GM19324 (cell line): ENCODE data around the gene PI4K2A.

Experiments used
- ATAC-seq: cut with Tn5 transposase; IDR thresholded peaks from one replicate; pipeline ENCODE4 v1.9.1; 2021; ENCODE audit warnings: mild to moderate bottlenecking, moderate library complexity; ENCODE audit not compliant: unreplicated experiment, low FRiP score

PI4K2A gene

GRCh38 chr10:97721871-97722780, 81.7 kb downstream of the PI4K2A start:
- no peak for ATAC-seq

GRCh38 chr10:97723001-97723400, 82.5 kb downstream of the PI4K2A start:
- no peak for ATAC-seq

GRCh38 chr10:97724341-97724941, 84.0 kb downstream of the PI4K2A start:
- no peak for ATAC-seq
